Measurements from ENCODE around the gene PAAF1.

DNA sequence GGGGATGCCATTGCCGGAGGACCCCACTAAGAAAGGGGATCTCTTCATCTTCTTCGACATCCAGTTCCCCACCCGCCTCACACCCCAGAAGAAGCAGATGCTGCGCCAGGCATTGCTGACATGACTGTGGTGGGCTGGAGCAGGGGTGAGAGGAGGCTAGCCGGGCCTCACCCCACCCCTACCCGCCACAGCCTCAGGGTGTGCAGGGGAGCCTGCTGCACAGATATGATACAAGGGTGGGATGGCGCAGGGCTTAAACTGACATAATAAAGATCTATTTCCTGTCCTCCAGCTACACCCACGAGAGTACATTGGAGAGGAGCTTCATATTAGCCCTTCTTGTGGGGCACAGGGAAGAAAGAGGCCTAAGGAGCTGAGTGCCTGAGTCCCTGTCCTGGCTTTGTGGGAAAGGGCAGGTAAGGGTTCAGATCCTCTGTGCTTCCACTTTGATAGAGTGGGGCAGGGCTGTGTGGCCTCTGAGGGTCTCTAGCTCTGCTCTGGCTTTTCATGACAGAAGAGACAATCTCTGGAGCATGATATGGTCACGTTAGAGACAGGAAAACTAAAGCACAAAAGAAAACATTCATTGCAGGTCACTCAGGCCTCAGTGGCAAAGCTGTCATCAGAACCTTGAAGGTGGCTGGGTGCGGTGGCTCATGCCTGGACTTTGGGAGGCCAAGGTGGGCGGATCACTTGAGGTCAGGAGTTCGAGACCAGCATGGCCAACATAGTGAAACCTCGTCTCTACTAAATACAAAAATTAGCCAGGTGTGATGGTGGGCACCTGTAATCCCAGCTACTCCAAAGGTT, 93.4 kb downstream of the PAAF1 start:
- TF ChIP-seq POLR2AphosphoS5 (IDR thresholded peaks at IDR 0.05) = no peak
- no peak for TF ChIP-seq EP300 (IDR thresholded peaks at IDR 0.05; ENCODE audit: low read depth)

Data from transverse colon (tissue), 3 donors.